ENCODE measurements around the gene PANK4. TPM values are rescaled to one million over a fixed set of nuclear protein-coding genes. Genes with fewer than 3 reads are reported as not detected.

The PANK4 gene
- total and polyA plus RNA-seq, 8 donors, result 9.7 to 26.4 (median 11.6) TPM

- ATAC-seq (no peak), FAIRE-seq (no peak), DNase-seq (no peak)
- H3K27me3 ChIP-seq, result peaks cover 0 to 7% (median 0%) of the 10 kb centered on the region in 4 donors
- no peak for TF ChIP-seq CTCF (IDR thresholded peaks at IDR 0.05)
- no peaks in the 10 kb centered on the region for H3K9me3 ChIP-seq
- H3K27ac ChIP-seq, result no peak overlapping the region
- H3K4me3 ChIP-seq, result no peak overlapping the region
- WGBS, 2 donors, result 70 to 71% methylated on average over 24 to 34 of the region's 34 CpGs
- H3K36me3 ChIP-seq, result no peaks in the 10 kb centered on the region
- intact Hi-C loops (cut with DNase I), result no loop called here
- no peaks in the 10 kb centered on the region for H3K4me1 ChIP-seq
These were observed 24.2 kb downstream of the PANK4 start for GRCh38 chr1:2502210-2502609.

GRCh38 chr1:2501820-2502119 is 24.6 kb downstream of the PANK4 start:
- H3K27me3 ChIP-seq, result peaks cover 0 to 7% (median 0%) of the 10 kb centered on the region in 4 donors
- DNase-seq (no peak), FAIRE-seq (no peak), ATAC-seq (no peak)
- intact Hi-C loops (cut with DNase I), result no loop called here
- H3K9me3 ChIP-seq, result no peaks in the 10 kb centered on the region
- H3K4me1 ChIP-seq, result no peaks in the 10 kb centered on the region
- no peaks in the 10 kb centered on the region for H3K36me3 ChIP-seq
- 38 to 51% methylated on average over 7 of the region's 7 CpGs for WGBS, 2 donors
- no peak overlapping the region for H3K4me3 ChIP-seq
- TF ChIP-seq CTCF (IDR thresholded peaks at IDR 0.05), result no peak
- no peak overlapping the region for H3K27ac ChIP-seq

- H3K36me3 ChIP-seq, result no peaks in the 10 kb centered on the region
- FAIRE-seq (no peak), DNase-seq (no peak), ATAC-seq (no peak)
- TF ChIP-seq CTCF (IDR thresholded peaks at IDR 0.05), result no peak
- WGBS, 2 donors, result 59 to 64% methylated on average over 28 of the region's 28 CpGs
- H3K9me3 ChIP-seq, result no peaks in the 10 kb centered on the region
- intact Hi-C loops (cut with DNase I), result no loop called here
- no peak overlapping the region for H3K4me3 ChIP-seq
- no peaks in the 10 kb centered on the region for H3K4me1 ChIP-seq
- no peak overlapping the region for H3K27ac ChIP-seq
- peaks cover 0 to 7% (median 0%) of the 10 kb centered on the region in 4 donors for H3K27me3 ChIP-seq
These were observed 25.2 kb downstream of the PANK4 start for GRCh38 chr1:2501041-2501819.

GRCh38 chr1:2499986-2500596 is 26.3 kb downstream of the PANK4 start:
- Histone ChIP-seq H3K27me3 (peaks cover 0 to 7% (median 0%) of the 10 kb centered on the region in 4 donors), H3K9me3 (no peaks in the 10 kb centered on the region), H3K27ac (no peak overlapping the region), H3K4me1 (no peaks in the 10 kb centered on the region), H3K36me3 (no peaks in the 10 kb centered on the region), H3K4me3 (no peak overlapping the region)
- no peak for ATAC-seq
- 57 to 58% methylated on average over 19 of the region's 19 CpGs for WGBS, 2 donors
- no peak for TF ChIP-seq CTCF (IDR thresholded peaks at IDR 0.05)
- no peak for FAIRE-seq
- intact Hi-C loops (cut with DNase I), result no loop called here
- no peak for DNase-seq

- WGBS, 2 donors, result 46 to 49% methylated on average over 4 of the region's 4 CpGs
- intact Hi-C loops (cut with DNase I), result no loop called here
- TF ChIP-seq CTCF (IDR thresholded peaks at IDR 0.05), result no peak
- Histone ChIP-seq H3K4me1 (no peaks in the 10 kb centered on the region), H3K9me3 (no peaks in the 10 kb centered on the region), H3K4me3 (no peak overlapping the region), H3K36me3 (no peaks in the 10 kb centered on the region), H3K27ac (no peak overlapping the region), H3K27me3 (peaks cover 0 to 4% (median 0%) of the 10 kb centered on the region in 4 donors)
- no peak for FAIRE-seq
- no peak for DNase-seq
- no peak for ATAC-seq
These were observed 27.1 kb downstream of the PANK4 start for GRCh38 chr1:2499260-2499659.

Measured in pancreas (tissue), 10 donors.